ENCODE data around the gene GRIN2A. TPM values are rescaled to one million over a fixed set of nuclear protein-coding genes. Genes with fewer than 3 reads are reported as not detected.
A peak's percentile ranks its signal among the peaks of the same experiment; 100 is the strongest.

The GRIN2A gene
- total RNA-seq, 1 donor from 2014 or later: 5.3 TPM

- DNase-seq (ENCODE audit: low spot score): no peak
Measured at GRCh38 chr16:10130538-10130937, 51.7 kb downstream of the GRIN2A start.

GRCh38 chr16:10128397-10129258 lies 53.6 kb downstream of the GRIN2A start:
- DNase-seq (ENCODE audit: low spot score): no peak

GRCh38 chr16:10126686-10127085 lies 55.5 kb downstream of the GRIN2A start:
- no peak for DNase-seq (ENCODE audit: low spot score)

GRCh38 chr16:10123141-10123540 lies 59.1 kb downstream of the GRIN2A start:
- peak; percentile 51 for DNase-seq (ENCODE audit: low spot score)

- no peak for DNase-seq (ENCODE audit: low spot score)
Measured at GRCh38 chr16:10122546-10122945, 59.7 kb downstream of the GRIN2A start.

GRCh38 chr16:10121897-10122425 lies 60.3 kb downstream of the GRIN2A start:
- DNase-seq (ENCODE audit: low spot score): no peak

- no peak for DNase-seq (ENCODE audit: low spot score)
Measured at GRCh38 chr16:10121491-10121890, 60.7 kb downstream of the GRIN2A start.

- DNase-seq (ENCODE audit: low spot score): no peak
Measured at GRCh38 chr16:10120953-10121352, 61.3 kb downstream of the GRIN2A start.

- no peak for DNase-seq (ENCODE audit: low spot score)
Measured at GRCh38 chr16:10114409-10114808, 67.8 kb downstream of the GRIN2A start.

GRCh38 chr16:10113248-10113647 lies 69.0 kb downstream of the GRIN2A start:
- no peak for DNase-seq (ENCODE audit: low spot score)

- DNase-seq (ENCODE audit: low spot score): no peak
Measured at GRCh38 chr16:10112021-10112420, 70.2 kb downstream of the GRIN2A start.

- DNase-seq (ENCODE audit: low spot score): no peak
Measured at GRCh38 chr16:10111156-10111761, 71.0 kb downstream of the GRIN2A start.

- DNase-seq (ENCODE audit: low spot score): no peak
Measured at GRCh38 chr16:10110552-10110951, 71.7 kb downstream of the GRIN2A start.

GRCh38 chr16:10107081-10107480 lies 75.1 kb downstream of the GRIN2A start:
- no peak for DNase-seq (ENCODE audit: low spot score)

GRCh38 chr16:10103700-10104099 lies 78.5 kb downstream of the GRIN2A start:
- DNase-seq (ENCODE audit: low spot score): no peak

- DNase-seq (ENCODE audit: low spot score): no peak
Measured at GRCh38 chr16:10103118-10103517, 79.1 kb downstream of the GRIN2A start.

- DNase-seq (ENCODE audit: low spot score): no peak
Measured at GRCh38 chr16:10100829-10101228, 81.4 kb downstream of the GRIN2A start.

- no peak for DNase-seq (ENCODE audit: low spot score)
Measured at GRCh38 chr16:10098991-10099390, 83.2 kb downstream of the GRIN2A start.

GRCh38 chr16:10097271-10097670 lies 85.0 kb downstream of the GRIN2A start:
- no peak for DNase-seq (ENCODE audit: low spot score)

GRCh38 chr16:10093576-10093975 lies 88.7 kb downstream of the GRIN2A start:
- no peak for DNase-seq (ENCODE audit: low spot score)

GRCh38 chr16:10090816-10091215 lies 91.4 kb downstream of the GRIN2A start:
- no peak for DNase-seq (ENCODE audit: low spot score)

GRCh38 chr16:10088380-10088793 lies 93.8 kb downstream of the GRIN2A start:
- peak; percentile 82 for DNase-seq (ENCODE audit: low spot score)

GRCh38 chr16:10087151-10087550 lies 95.1 kb downstream of the GRIN2A start:
- no peak for DNase-seq (ENCODE audit: low spot score)
